GM20000 (cell line): Measurements from ENCODE around the gene APOBEC4.

Source experiments
- DNase-seq: peaks from one replicate; pipeline ENCODE4 v3.0.0; 2012; ENCODE audit warnings: low spot score
- CTCF ChIP-seq: IDR thresholded peaks from 2 replicates; pipeline ENCODE4 v1.5.1; 2012; ENCODE audit warnings: mild to moderate bottlenecking, control low read depth; ENCODE audit errors: extremely low read depth, missing control alignments

The APOBEC4 gene

GRCh38 chr1:183652547-183653461 is at the start of gene APOBEC4:
APOBEC4 (minus strand) TSS chr1:183653316; CDS start chr1:183648781, 4,535 bp downstream.
- DNase-seq, result no peak
- no peak for TF ChIP-seq CTCF

- TF ChIP-seq CTCF, result no peak
- DNase-seq, result no peak
Observed at GRCh38 chr1:183702813-183703198, 49.7 kb upstream of the APOBEC4 start.

GRCh38 chr1:183702087-183702812 is 49.1 kb upstream of the APOBEC4 start:
- no peak for DNase-seq

GRCh38 chr1:183699616-183700160 is 46.6 kb upstream of the APOBEC4 start:
- no peak for TF ChIP-seq CTCF
- no peak for DNase-seq

More at GRCh38 chr1:183702087-183702812, 49.1 kb upstream of the APOBEC4 start:
- no peak for TF ChIP-seq CTCF

GRCh38 chr1:183697814-183698590 is 44.9 kb upstream of the APOBEC4 start:
- DNase-seq, result no peak
- TF ChIP-seq CTCF, result no peak

GRCh38 chr1:183696981-183697380 is 43.9 kb upstream of the APOBEC4 start:
- no peak for DNase-seq
- TF ChIP-seq CTCF, result no peak
